Psoas muscle (tissue), 8 donors: ENCODE measurements around the gene ABHD5. TPM values are rescaled to one million over a fixed set of nuclear protein-coding genes. Genes with fewer than 3 reads are reported as not detected.

Source experiments
- ATAC-seq, 4 donors: fragments of 200-7000 bp; cut with Tn5 transposase; one replicate each; pipeline ENCODE4 v1.9.1; 2020; ENCODE audit warnings: moderate library complexity in 3 of 4, mild to moderate bottlenecking in 2 of 4
- DNase-seq, 2 donors: peaks; one replicate each; pipeline ENCODE4 v3.0.0-alpha.2; 2020
- H3K27ac ChIP-seq: fragments of 200-600 bp; one replicate; pipeline ENCODE4 v1.8.0; 2022
- H3K27me3 ChIP-seq, 3 donors: fragments of 200-600 bp in 1 of 3; one replicate each; pipeline versions ENCODE4 v1.6.1 to v1.8.0; 2013 to 2022; ENCODE audit warnings: low read length in 2 of 3, mild to moderate bottlenecking in 2 of 3, moderate library complexity in 1 of 3; ENCODE audit not compliant: insufficient read depth in 3 of 3
- H3K36me3 ChIP-seq, 2 donors: fragments of 200-600 bp in 1 of 2; one replicate each; pipeline versions ENCODE4 v1.6.1 to v1.8.0; 2013 to 2022; ENCODE audit warnings: low read depth in 1 of 2, mild to moderate bottlenecking in 1 of 2, moderate library complexity in 1 of 2; ENCODE audit not compliant: insufficient read depth in 1 of 2
- H3K4me1 ChIP-seq: fragments of 200-600 bp; one replicate; pipeline ENCODE4 v1.8.0; 2022
- H3K4me3 ChIP-seq: fragments of 200-600 bp; one replicate; pipeline ENCODE4 v1.8.0; 2022; ENCODE audit warnings: mild to moderate bottlenecking
- H3K9me3 ChIP-seq: fragments of 200-600 bp; one replicate; pipeline ENCODE4 v1.8.0; 2022
- CTCF ChIP-seq: fragments of 200-600 bp; IDR thresholded peaks from one replicate; pipeline ENCODE4 v1.8.0; 2022; ENCODE audit warnings: antibody characterized with exemption
- WGBS, 3 donors: extraction: QIAGEN DNeasy Blood & Tissue Kit; methylation state at CpG; one replicate each; pipeline versions ENCODE4 v1.1.6 to v1.1.7; 2013; 5-methylcytosine and 5-hydroxymethylcytosine counted together
- intact Hi-C, 2 donors: fragments of 100-400 bp; cut with DNase I; formaldehyde crosslinking; loops; one replicate each; pipeline versions ENCODE4 v1.11.0 to v1.14.2; 2022
- polyA plus RNA-seq, 3 donors: library from polyadenylated mRNA; stranded (reverse); fragments of 200-250 nt; gene quantifications; one replicate each; pipeline ENCODE4 v1.2.3, GENCODE V29; 2013
- total RNA-seq, 4 donors: library from RNA; stranded (reverse); fragmentation: NEBNext Ultra II Directional in 2 of 4; extraction: Animal tissue kit (Norgen Biotek cat#: 25700) in 2 of 4; gene quantifications; one replicate each; pipeline versions ENCODE4 v1.2.1 to v1.2.4, GENCODE V29; 2021 to 2023
- donor health status: healthy with polysubstance abuse.
- donor health status: DM: no; HTN: no; CAD: no; lungs with moderate emphysema.
- donor health status: Bipolar disorder and iron deficiency.
- donor health status: healthy.
- donor health status: DM: yes; HTN: yes; CAD: no.
- donor health status: DM: no; HTN: no; CAD: no.
- donor health status: DM: no; HTN: no; CAD: no.
- donor health status: DM: yes; HTN: yes; CAD: no.

The ABHD5 gene
- total and polyA plus RNA-seq, 7 donors, result 16.1 to 69.4 (median 29.6) TPM

GRCh38 chr3:43764471-43764870, 73.7 kb downstream of the ABHD5 start:
- H3K4me1 ChIP-seq, result peaks cover 22% of the 10 kb centered on the region
- no peaks in the 10 kb centered on the region for H3K27me3 ChIP-seq
- H3K9me3 ChIP-seq, result no peaks in the 10 kb centered on the region
- ATAC-seq (no peak), DNase-seq (no peak)
- TF ChIP-seq CTCF, result no peak
- no peaks in the 10 kb centered on the region for H3K36me3 ChIP-seq
- H3K4me3 ChIP-seq, result no peak overlapping the region
- 84 to 87% (median 85%) methylated on average over 2 of the region's 2 CpGs for WGBS, 3 donors
- intact Hi-C loops, result loop anchor here in 1 of 2 donors (10.0 kb wide), 1 partner anchor 220 kb away; no protein-coding TSS in a partner anchor
- no peak overlapping the region for H3K27ac ChIP-seq

- peak overlapping the region; percentile 30 for H3K27ac ChIP-seq
- DNase-seq (peak; percentile 42 to 76), ATAC-seq (peak; percentile 36 to 69 (median 58))
- 23 to 50% (median 33%) methylated on average over 4 of the region's 4 CpGs for WGBS, 3 donors
- H3K4me1 ChIP-seq, result peaks cover 26% of the 10 kb centered on the region
- H3K36me3 ChIP-seq, result no peaks in the 10 kb centered on the region
- intact Hi-C loops, result loop anchor here (5.0 to 10.0 kb wide), 2 partner anchors 221 to 432 kb away; no protein-coding TSS in a partner anchor
- no peak for TF ChIP-seq CTCF
- no peak overlapping the region for H3K4me3 ChIP-seq
- no peaks in the 10 kb centered on the region for H3K9me3 ChIP-seq
- H3K27me3 ChIP-seq, result no peaks in the 10 kb centered on the region
Measured at GRCh38 chr3:43765521-43765971, 74.8 kb downstream of the ABHD5 start.

GRCh38 chr3:43766672-43767465, 76.1 kb downstream of the ABHD5 start:
- no peaks in the 10 kb centered on the region for H3K36me3 ChIP-seq
- TF ChIP-seq CTCF, result no peak
- DNase-seq, result no peak
- H3K9me3 ChIP-seq, result no peaks in the 10 kb centered on the region
- WGBS, 3 donors, result 43 to 74% (median 72%) methylated on average over 2 of the region's 2 CpGs
- no peak for ATAC-seq
- H3K27ac ChIP-seq, result no peak overlapping the region
- H3K4me3 ChIP-seq, result no peak overlapping the region
- no peaks in the 10 kb centered on the region for H3K27me3 ChIP-seq
- intact Hi-C loops, result loop anchor here (5.0 to 10.0 kb wide), 2 partner anchors 222 to 430 kb away; no protein-coding TSS in a partner anchor
- H3K4me1 ChIP-seq, result peaks cover 35% of the 10 kb centered on the region

- Histone ChIP-seq H3K27ac (no peak overlapping the region), H3K4me3 (no peak overlapping the region), H3K27me3 (no peaks in the 10 kb centered on the region), H3K4me1 (peaks cover 38% of the 10 kb centered on the region), H3K36me3 (no peaks in the 10 kb centered on the region), H3K9me3 (no peaks in the 10 kb centered on the region)
- DNase-seq, result peak in 1 of 2 donors; percentile 57
- intact Hi-C loops, result loop anchor here (2.0 to 10.0 kb wide), 3 partner anchors 78 to 429 kb away; partner anchors contain the start of gene ABHD5 (in 1 of the 2)
- ATAC-seq, result no peak
- 55 to 61% (median 56%) methylated on average over 5 of the region's 5 CpGs for WGBS, 3 donors
- no peak for TF ChIP-seq CTCF
Measured at GRCh38 chr3:43768381-43768973, 77.7 kb downstream of the ABHD5 start.
